ENCODE results near the gene IQGAP2. TPM values are rescaled to one million over a fixed set of nuclear protein-coding genes. Genes with fewer than 3 reads are reported as not detected.

Gene IQGAP2
- not detected in 2 replicates for total RNA-seq

DNA sequence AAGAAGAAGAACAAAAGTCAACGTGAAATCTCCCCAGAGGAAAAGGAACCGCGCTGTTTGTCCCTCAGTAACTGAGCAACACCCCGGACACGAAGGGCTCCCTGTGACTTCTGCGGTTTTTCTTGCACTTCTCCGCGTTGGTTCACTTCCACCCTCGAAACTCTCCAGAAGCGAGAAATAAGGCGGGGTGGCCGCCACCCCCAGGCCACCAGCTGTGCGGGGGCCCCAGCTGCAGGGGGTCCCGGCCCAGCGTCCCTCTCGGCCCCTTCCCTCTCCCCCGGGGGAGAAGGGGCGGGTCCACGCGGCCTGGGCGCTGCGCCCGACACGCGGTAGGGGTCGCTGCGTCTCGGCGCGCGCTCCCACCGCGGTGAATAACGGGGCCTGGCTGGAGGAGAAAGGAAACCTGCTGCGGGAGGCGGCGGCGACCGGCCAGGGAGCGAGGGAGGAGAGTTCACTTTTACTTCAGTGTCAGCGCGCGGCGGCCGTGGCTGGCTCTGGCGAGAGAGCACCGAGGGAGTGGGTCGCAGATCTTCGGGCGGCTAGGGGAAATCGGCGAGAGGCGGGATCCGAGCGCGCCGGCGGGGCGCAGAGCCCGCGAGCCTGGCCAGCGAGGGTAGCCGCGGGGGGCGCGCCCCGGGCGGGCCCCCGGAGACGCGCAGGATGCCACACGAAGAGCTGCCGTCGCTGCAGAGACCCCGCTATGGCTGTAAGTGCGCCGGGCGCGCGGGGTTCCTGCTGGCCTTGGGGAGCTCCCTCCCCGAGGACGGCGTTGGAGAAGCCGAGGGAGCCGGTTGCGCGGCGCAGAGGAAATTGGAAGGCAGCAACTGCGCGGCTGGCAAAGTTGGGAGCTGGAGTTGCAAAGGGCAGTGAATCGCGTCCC, at the start of gene IQGAP2:
TSS of gene IQGAP2 (plus strand) at position 400 of the 880 bp plus-strand sequence. CDS start at position 661, 261 bp downstream.
- peak; percentile 59 for TF ChIP-seq CTCF (IDR thresholded peaks at IDR 0.05; ENCODE audit: insufficient read depth, low read length, severe bottlenecking)
- Histone ChIP-seq H3K4me3 (ENCODE audit: low read depth, low read length) (peak within 1 kb of the TSS; percentile 27), H3K36me3 (ENCODE audit: control insufficient read depth, insufficient read depth, low read length) (no peaks in the 10 kb centered on the region), H3K27me3 (ENCODE audit: control insufficient read depth, insufficient read depth, low read length) (peaks cover 20% of the 10 kb centered on the region)
- DNase-seq (ENCODE audit: low read depth) (no peak), FAIRE-seq (no peak)

- Histone ChIP-seq H3K27me3 (ENCODE audit: control insufficient read depth, insufficient read depth, low read length) (no peaks in the 10 kb centered on the region), H3K4me3 (ENCODE audit: low read depth, low read length) (no peak overlapping the region), H3K36me3 (ENCODE audit: control insufficient read depth, insufficient read depth, low read length) (no peaks in the 10 kb centered on the region)
- DNase-seq (ENCODE audit: low read depth) (no peak), FAIRE-seq (no peak)
- TF ChIP-seq CTCF (IDR thresholded peaks at IDR 0.05; ENCODE audit: insufficient read depth, low read length, severe bottlenecking): no peak
These were observed 46.2 kb upstream of the IQGAP2 start for GRCh38 chr5:76356887-76357286.

GRCh38 chr5:76363352-76364225, 39.5 kb upstream of the IQGAP2 start:
- peak; percentile 21 for DNase-seq (ENCODE audit: low read depth)
- no peak for TF ChIP-seq CTCF (IDR thresholded peaks at IDR 0.05; ENCODE audit: insufficient read depth, low read length, severe bottlenecking)
- Histone ChIP-seq H3K36me3 (ENCODE audit: control insufficient read depth, insufficient read depth, low read length) (no peaks in the 10 kb centered on the region), H3K4me3 (ENCODE audit: low read depth, low read length) (no peak overlapping the region), H3K27me3 (ENCODE audit: control insufficient read depth, insufficient read depth, low read length) (no peaks in the 10 kb centered on the region)
- no peak for FAIRE-seq

DNA sequence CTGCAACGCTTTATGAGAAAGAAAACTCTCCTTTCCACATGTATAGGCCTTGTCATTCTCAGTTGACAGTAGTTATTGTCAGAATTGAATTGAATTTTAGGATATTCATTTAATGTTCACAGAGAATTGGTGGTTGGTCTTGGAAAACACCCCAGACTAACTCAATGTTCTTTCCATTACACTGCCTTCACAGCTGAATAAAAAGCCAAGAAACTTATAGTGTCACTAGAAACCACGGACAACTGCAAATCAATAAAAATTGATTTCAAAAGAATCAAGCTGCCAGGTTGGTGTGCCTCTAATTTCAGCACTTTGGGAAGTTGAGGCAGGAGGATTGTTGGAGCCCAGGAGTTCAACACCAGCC, 38.9 kb upstream of the IQGAP2 start:
- no peak overlapping the region for H3K4me3 ChIP-seq (ENCODE audit: low read depth, low read length)
- no peaks in the 10 kb centered on the region for H3K36me3 ChIP-seq (ENCODE audit: control insufficient read depth, insufficient read depth, low read length)
- no peak for TF ChIP-seq CTCF (IDR thresholded peaks at IDR 0.05; ENCODE audit: insufficient read depth, low read length, severe bottlenecking)
- H3K27me3 ChIP-seq (ENCODE audit: control insufficient read depth, insufficient read depth, low read length): no peaks in the 10 kb centered on the region
- FAIRE-seq (no peak), DNase-seq (ENCODE audit: low read depth) (no peak)

- Histone ChIP-seq H3K27me3 (ENCODE audit: control insufficient read depth, insufficient read depth, low read length) (no peaks in the 10 kb centered on the region), H3K36me3 (ENCODE audit: control insufficient read depth, insufficient read depth, low read length) (no peaks in the 10 kb centered on the region), H3K4me3 (ENCODE audit: low read depth, low read length) (no peak overlapping the region)
- TF ChIP-seq CTCF (IDR thresholded peaks at IDR 0.05; ENCODE audit: insufficient read depth, low read length, severe bottlenecking): no peak
- DNase-seq (ENCODE audit: low read depth) (no peak), FAIRE-seq (no peak)
These were observed 37.5 kb upstream of the IQGAP2 start for GRCh38 chr5:76365561-76365960.
